H1 (cell line): ENCODE data around the gene MARCHF3. TPM values are rescaled to one million over a fixed set of nuclear protein-coding genes. Genes with fewer than 3 reads are reported as not detected.

Source experiments
- CTCF ChIA-PET: fragments of 300-600 bp; sonication (Branson Sonifier 250); formaldehyde crosslinking; loops from one replicate; lab custom pipeline; 2021; ENCODE audit not compliant: partially characterized antibody; lab: Charles Lee
- POLR2A ChIA-PET: fragments of 300-600 bp; sonication (Branson Sonifier 250); formaldehyde crosslinking; loops from one replicate; lab custom pipeline; 2021; ENCODE audit warnings: inconsistent platforms; ENCODE audit not compliant: partially characterized antibody; lab: Charles Lee
- DNase-seq, 2 experiments: peaks; one replicate each; pipeline versions ENCODE4 v3.0.0 to v3.0.0-alpha.2; 2010 to 2022; ENCODE audit warnings: low spot score in 2 of 2, low read depth in 1 of 2, mixed read lengths in 1 of 2
- FAIRE-seq: peaks from 2 replicates; lab custom pipeline; 2011; peaks lifted over from hg19 to GRCh38; lab: Jason Lieb, UNC
- H2AFZ ChIP-seq: 2 replicates; pipeline ENCODE4 v1.8.1; 2012; ENCODE audit warnings: low read length, inconsistent platforms
- H2AK5ac ChIP-seq: 2 replicates; pipeline ENCODE4 v1.6.1; 2013; ENCODE audit warnings: low read depth, low read length
- H2BK120ac ChIP-seq: replicated peaks from 2 replicates; pipeline ENCODE3; 2013; ENCODE audit warnings: low read depth, low read length, inconsistent platforms
- H2BK12ac ChIP-seq: 2 replicates; pipeline ENCODE4 v1.6.1; 2013; ENCODE audit warnings: low read depth, low read length
- H2BK15ac ChIP-seq: 2 replicates; pipeline ENCODE4 v1.6.1; 2013; ENCODE audit warnings: low read length
- H2BK20ac ChIP-seq: 2 replicates; pipeline ENCODE4 v1.6.1; 2013; ENCODE audit warnings: low read length
- H2BK5ac ChIP-seq: 2 replicates; pipeline ENCODE4 v1.6.1; 2013; ENCODE audit warnings: low read depth, low read length
- H3K14ac ChIP-seq: 2 replicates; pipeline ENCODE4 v1.6.1; 2013; ENCODE audit warnings: inconsistent platforms; ENCODE audit not compliant: insufficient read length
- H3K18ac ChIP-seq: 2 replicates; pipeline ENCODE4 v1.6.1; 2013; ENCODE audit warnings: low read length; ENCODE audit errors: extremely low read depth
- H3K23ac ChIP-seq: 2 replicates; pipeline ENCODE4 v1.6.1; 2013; ENCODE audit warnings: inconsistent platforms; ENCODE audit not compliant: insufficient read length
- H3K23me2 ChIP-seq: 2 replicates; pipeline ENCODE4 v1.6.1; 2013; ENCODE audit warnings: low read depth, low read length
- H3K27ac ChIP-seq: 2 replicates; pipeline ENCODE4 v1.6.1; 2011; ENCODE audit warnings: low read depth, low read length, inconsistent platforms
- H3K27me3 ChIP-seq, 4 experiments: replicated peaks in 1 of 4; 1 replicate in 1 of 4; 2 replicates in 3 of 4; pipeline versions ENCODE4 v1.6.1 to v1.8.1; 2011 to 2013; ENCODE audit warnings: low read length in 3 of 4, mild to moderate bottlenecking in 3 of 4, inconsistent platforms in 2 of 4, mixed read lengths in 2 of 4, moderate library complexity in 1 of 4; ENCODE audit not compliant: control insufficient read depth in 3 of 4, insufficient read depth in 3 of 4; ENCODE audit errors: extremely low read depth in 1 of 4
- H3K36me3 ChIP-seq, 4 experiments: 2 replicates each; pipeline versions ENCODE4 v1.6.1 to v1.8.1; 2011 to 2013; ENCODE audit warnings: mild to moderate bottlenecking in 4 of 4, low read length in 3 of 4, moderate library complexity in 2 of 4, control low read depth in 1 of 4, inconsistent platforms in 1 of 4; ENCODE audit not compliant: insufficient read depth in 4 of 4, control insufficient read depth in 2 of 4
- H3K4ac ChIP-seq: replicated peaks from 2 replicates; pipeline ENCODE3; 2013; ENCODE audit warnings: low read length, low read depth, mixed read lengths, inconsistent platforms; ENCODE audit not compliant: insufficient read length
- H3K4me1 ChIP-seq, 4 experiments: replicated peaks in 1 of 4; 1 replicate in 1 of 4; 2 replicates in 3 of 4; pipeline versions ENCODE4 v1.6.1 to v1.8.1; 2011 to 2013; ENCODE audit warnings: low read length in 3 of 4, inconsistent platforms in 2 of 4, mixed read lengths in 1 of 4; ENCODE audit not compliant: insufficient read depth in 4 of 4, control insufficient read depth in 3 of 4
- H3K4me2 ChIP-seq, 2 experiments: 2 replicates each; pipeline versions ENCODE4 v1.6.1 to v1.8.1; 2011 to 2013; ENCODE audit warnings: low read depth in 2 of 2, low read length in 2 of 2, control low read depth in 1 of 2, inconsistent platforms in 1 of 2, mild to moderate bottlenecking in 1 of 2; ENCODE audit not compliant: insufficient read depth in 1 of 2
- H3K4me3 ChIP-seq, 4 experiments: fragments of 200-600, 300-600 bp in 1 of 4; sonication (generic), shearing (Covaris generic), sonication (Bioruptor Twin) in 1 of 4; 2 replicates each; pipeline versions ENCODE4 v1.5.1 to v1.8.1; 2011 to 2016; ENCODE audit warnings: low read length in 4 of 4, low read depth in 3 of 4, control low read depth in 2 of 4, inconsistent platforms in 2 of 4, mild to moderate bottlenecking in 2 of 4, mixed read lengths in 1 of 4, moderate library complexity in 1 of 4; ENCODE audit not compliant: insufficient read depth in 2 of 4; ENCODE audit errors: extremely low read depth in 1 of 4
- H3K56ac ChIP-seq: replicated peaks from 2 replicates; pipeline ENCODE3; 2013; ENCODE audit warnings: low read depth, mild to moderate bottlenecking, mixed read lengths, low read length, inconsistent platforms; ENCODE audit not compliant: insufficient read length
- H3K79me1 ChIP-seq: 2 replicates; pipeline ENCODE4 v1.6.1; 2013; ENCODE audit warnings: low read depth, low read length, control low read depth
- H3K79me2 ChIP-seq, 2 experiments: 2 replicates each; pipeline versions ENCODE4 v1.6.1 to v1.8.1; 2012 to 2013; ENCODE audit warnings: low read length in 2 of 2, mild to moderate bottlenecking in 2 of 2, inconsistent platforms in 1 of 2; ENCODE audit not compliant: insufficient read depth in 2 of 2, control insufficient read depth in 1 of 2
- H3K9ac ChIP-seq, 4 experiments: replicated peaks in 1 of 4; 1 replicate in 1 of 4; 2 replicates in 3 of 4; pipeline versions ENCODE4 v1.6.1 to v1.8.1; 2011 to 2013; ENCODE audit warnings: low read depth in 3 of 4, low read length in 3 of 4, control low read depth in 2 of 4, mild to moderate bottlenecking in 2 of 4, moderate library complexity in 2 of 4, inconsistent platforms in 1 of 4; ENCODE audit errors: extremely low read depth in 1 of 4
- H3K9me3 ChIP-seq, 2 experiments: 2 replicates each; pipeline versions ENCODE4 v1.6.1 to v1.8.1; 2012 to 2013; ENCODE audit warnings: mild to moderate bottlenecking in 2 of 2, moderate library complexity in 2 of 2, control low read depth in 1 of 2, inconsistent platforms in 1 of 2, low read depth in 1 of 2, low read length in 1 of 2, mixed read lengths in 1 of 2; ENCODE audit not compliant: insufficient read depth in 2 of 2
- H4K20me1 ChIP-seq, 2 experiments: replicated peaks in 1 of 2; 2 replicates each; pipeline versions ENCODE3 to v1.8.1; 2011 to 2013; ENCODE audit warnings: inconsistent platforms in 2 of 2, low read length in 2 of 2, mild to moderate bottlenecking in 1 of 2; ENCODE audit not compliant: insufficient read depth in 2 of 2, control insufficient read depth in 1 of 2
- H4K5ac ChIP-seq: 2 replicates; pipeline ENCODE4 v1.6.1; 2013; ENCODE audit warnings: low read length, low read depth, mixed read lengths, inconsistent platforms; ENCODE audit not compliant: insufficient read length
- H4K8ac ChIP-seq: 2 replicates; pipeline ENCODE4 v1.8.0; 2013; ENCODE audit warnings: mild to moderate bottlenecking, moderate library complexity, low read length, inconsistent platforms; ENCODE audit not compliant: insufficient read depth; ENCODE audit errors: extremely low read depth
- H4K91ac ChIP-seq: replicated peaks from 2 replicates; pipeline ENCODE3; 2013; ENCODE audit warnings: low read length, mixed read lengths, inconsistent platforms; ENCODE audit not compliant: insufficient read length
- BCL11A ChIP-seq, 2 experiments: IDR thresholded peaks; one replicate each; pipeline ENCODE4 v1.6.1; 2011; ENCODE audit warnings: low read depth in 2 of 2, low read length in 2 of 2, mild to moderate bottlenecking in 2 of 2
- CHD1 ChIP-seq: IDR thresholded peaks from 2 replicates; pipeline ENCODE4 v1.6.1; 2012; ENCODE audit warnings: low read depth, low read length, improper control_type of control experiment
- CTBP2 ChIP-seq: IDR thresholded peaks from 2 replicates; pipeline ENCODE4 v1.7.0; 2011; ENCODE audit warnings: borderline replicate concordance, mild to moderate bottlenecking, moderate library complexity, mixed read lengths, low read length; ENCODE audit not compliant: insufficient read depth, insufficient read length
- EP300 ChIP-seq, 2 experiments: IDR thresholded peaks; 1 replicate in 1 of 2; 2 replicates in 1 of 2; pipeline ENCODE4 v1.6.1; 2011 to 2012; ENCODE audit warnings: low read depth in 2 of 2, low read length in 2 of 2, mild to moderate bottlenecking in 2 of 2, borderline replicate concordance in 1 of 2, inconsistent platforms in 1 of 2, moderate library complexity in 1 of 2
- KDM5A ChIP-seq: fragments of 200-600 bp; IDR thresholded peaks from 2 replicates; pipeline ENCODE4 v1.7.1; 2012; ENCODE audit warnings: mild to moderate bottlenecking, low read length, inconsistent platforms, mixed read lengths
- MAFK ChIP-seq: IDR thresholded peaks from 2 replicates; pipeline ENCODE4 v1.6.1; 2012; ENCODE audit warnings: low read depth, mild to moderate bottlenecking, improper control_type of control experiment, low read length
- NANOG ChIP-seq: IDR thresholded peaks from 2 replicates; pipeline ENCODE4 v1.6.1; 2011; ENCODE audit warnings: low read length, low read depth, mild to moderate bottlenecking, inconsistent platforms; ENCODE audit not compliant: insufficient read depth, poor library complexity, severe bottlenecking
- RNF2 ChIP-seq: fragments of 200-900, 300-1000 bp; sonication (generic); IDR thresholded peaks from 2 replicates; pipeline ENCODE4 v1.7.1; 2016; ENCODE audit warnings: borderline replicate concordance, low read depth, mild to moderate bottlenecking, antibody characterized with exemption, low read length; ENCODE audit not compliant: poor library complexity, severe bottlenecking; ENCODE audit errors: missing control alignments
- SP2 ChIP-seq: IDR thresholded peaks from 2 replicates; pipeline ENCODE4 v1.6.1; 2012; ENCODE audit warnings: mild to moderate bottlenecking, low read length, inconsistent platforms
- TAF1 ChIP-seq: IDR thresholded peaks from 2 replicates; pipeline ENCODE4 v1.6.1; 2011; ENCODE audit warnings: mild to moderate bottlenecking, low read depth, low read length
- TAF7 ChIP-seq: optimal IDR thresholded peaks from 2 replicates; pipeline ENCODE3; 2011; ENCODE audit warnings: low read depth, mild to moderate bottlenecking, inconsistent platforms, low read length, moderate library complexity, borderline replicate concordance
- TCF12 ChIP-seq: IDR thresholded peaks from 2 replicates; pipeline ENCODE4 v1.6.1; 2011; ENCODE audit warnings: low read depth, mild to moderate bottlenecking, low read length
- WGBS, 2 experiments: shearing (Covaris generic) in 1 of 2; methylation state at CpG; one replicate each; pipeline versions ENCODE4 v1.1.6 to v1.1.7; 2013 to 2015; ENCODE audit warnings: low lambda C conversion rate in 2 of 2, mixed read lengths in 2 of 2, inconsistent platforms in 1 of 2, low coverage in 1 of 2, missing lambda C conversion rate in 1 of 2; ENCODE audit not compliant: insufficient replicate concordance in 2 of 2, insufficient coverage in 1 of 2, insufficient read length in 1 of 2; ENCODE audit errors: extremely low coverage in 1 of 2, missing lambda C conversion rate in 1 of 2; 5-methylcytosine and 5-hydroxymethylcytosine counted together
- polyA plus RNA-seq, 7 experiments: library from polyadenylated mRNA; depleted of rRNA in 3 of 7; stranded (reverse) in 5 of 7; unstranded in 2 of 7; fragments of >200 nt in 5 of 7; fragments of 200-250 nt in 2 of 7; gene quantifications; 1 replicate in 5 of 7; 2 replicates in 1 of 7; 4 replicates in 1 of 7; pipeline versions ENCODE4 v1.2.1 to v1.2.3, GENCODE V29; 2011 to 2013; ENCODE audit warnings: missing spikeins in 2 of 7, mixed read lengths in 2 of 7
- total RNA-seq: library from RNA; stranded (reverse); fragmentation: NEBNext Ultra II Directional; extraction: Animal tissue kit (Norgen Biotek cat#: 25700); gene quantifications from 2 replicates; pipeline ENCODE4 v1.2.1, GENCODE V29; 2021

The MARCHF3 gene
- total and polyA plus RNA-seq, 2 of the 8 experiments (the other 6 are each of a cell fraction or from before 2014, with no cell fraction given) = 12.0 to 16.9 TPM

- no peaks in the 10 kb centered on the region for H3K9me3 ChIP-seq
- peaks cover 0 to 9% of the 10 kb centered on the region in 2 experiments; a peak in 1 of 4 replicates for H3K79me2 ChIP-seq
- no peak overlapping the region for H2BK120ac ChIP-seq
- no peaks in the 10 kb centered on the region; the same call in 1 of the 2 replicates for H3K79me1 ChIP-seq
- no peak overlapping the region for H3K14ac ChIP-seq
- CTCF ChIA-PET = interaction anchor here (1.2 kb wide), 1 partner anchor 10 kb away, joined by 3 read pairs; no protein-coding TSS in a partner anchor
- POLR2A ChIA-PET = no interaction called here
- no peak overlapping the region for H2AFZ ChIP-seq
- no peak overlapping the region for H3K4ac ChIP-seq
- no peak overlapping the region for H2BK5ac ChIP-seq
- no peak overlapping the region for H3K9ac ChIP-seq
- no peak for DNase-seq
- no peak overlapping the region for H3K23ac ChIP-seq
- no peak overlapping the region for H2BK12ac ChIP-seq
- H3K56ac ChIP-seq = no peak overlapping the region
- 65% methylated on average over 3 of the region's 3 CpGs; no CpG with 5 or more reads in 1 of the 2 experiments for WGBS, 2 experiments
- no peak overlapping the region for H2AK5ac ChIP-seq
- no peak overlapping the region for H4K5ac ChIP-seq
- H3K36me3 ChIP-seq = no peaks in the 10 kb centered on the region; a peak in 1 of 8 replicates
- peak overlapping the region; percentile 21 to 40; a peak in 2 of 4 replicates for H3K4me2 ChIP-seq
- 0 out of 2 replicates have a peak, but pooled peaks cover 2% of the 10 kb centered on the region for H3K23me2 ChIP-seq
- peaks cover 0 to 9% (median 2%) of the 10 kb centered on the region in 4 experiments; a peak in 3 of 7 replicates for H3K4me1 ChIP-seq
- H2BK20ac ChIP-seq = no peak overlapping the region
- H4K8ac ChIP-seq = no peak overlapping the region
- no peak overlapping the region for H3K18ac ChIP-seq
- H4K91ac ChIP-seq = no peak overlapping the region
- no peak for FAIRE-seq
- H3K27ac ChIP-seq = no peak overlapping the region
- H4K20me1 ChIP-seq = no peaks in the 10 kb centered on the region
- H2BK15ac ChIP-seq = no peak overlapping the region
- no peaks in the 10 kb centered on the region for H3K27me3 ChIP-seq
- H3K4me3 ChIP-seq = no peak overlapping the region
- TF ChIP-seq KDM5A = no peak
- no peak for TF ChIP-seq EP300 (IDR thresholded peaks at IDR 0.05; ENCODE audit: borderline replicate concordance in 1 of 2, low read depth in 2 of 2, low read length in 2 of 2)
- TF ChIP-seq BCL11A (IDR thresholded peaks at IDR 0.05; ENCODE audit: low read depth in 2 of 2, low read length in 2 of 2) = no peak
- TF ChIP-seq TAF7 = no peak
- no peak for TF ChIP-seq TAF1
- TF ChIP-seq MAFK = no peak
- no peak for TF ChIP-seq TCF12
- TF ChIP-seq SP2 = no peak
- TF ChIP-seq CHD1 = no peak
- TF ChIP-seq CTBP2 = no peak
- no peak for TF ChIP-seq RNF2
- no peak for TF ChIP-seq NANOG
Measured at GRCh38 chr5:126988021-126988569, 42.3 kb downstream of the MARCHF3 start.
